Liver (tissue), 9 donors: ENCODE results near the gene LSAMP. TPM values are rescaled to one million over a fixed set of nuclear protein-coding genes. Genes with fewer than 3 reads are reported as not detected.

Source experiments
- DNase-seq: peaks from one replicate; pipeline ENCODE4 v3.0.0-alpha.2; 2017; ENCODE audit warnings: low spot score
- H3K27ac ChIP-seq, 2 donors: one replicate each; pipeline ENCODE4 v1.7.0; 2013; ENCODE audit warnings: inconsistent platforms in 2 of 2, low read length in 2 of 2, control low read depth in 1 of 2, low read depth in 1 of 2, mild to moderate bottlenecking in 1 of 2
- H3K27me3 ChIP-seq, 4 donors: one replicate each; pipeline versions ENCODE4 v1.6.1 to v1.7.0; 2013; ENCODE audit warnings: low read length in 3 of 4, inconsistent platforms in 1 of 4, mild to moderate bottlenecking in 1 of 4, moderate library complexity in 1 of 4; ENCODE audit not compliant: control insufficient read depth in 4 of 4, insufficient read depth in 4 of 4
- H3K36me3 ChIP-seq, 4 donors: one replicate each; pipeline versions ENCODE4 v1.6.1 to v1.7.0; 2013; ENCODE audit warnings: low read length in 3 of 4, mild to moderate bottlenecking in 3 of 4, low read depth in 1 of 4, moderate library complexity in 1 of 4; ENCODE audit not compliant: control insufficient read depth in 4 of 4, insufficient read depth in 3 of 4
- H3K4me1 ChIP-seq, 4 donors: one replicate each; pipeline versions ENCODE4 v1.6.1 to v1.7.0; 2013; ENCODE audit warnings: low read length in 3 of 4, mild to moderate bottlenecking in 3 of 4, moderate library complexity in 1 of 4; ENCODE audit not compliant: control insufficient read depth in 4 of 4, insufficient read depth in 4 of 4
- H3K4me3 ChIP-seq, 3 donors: one replicate each; pipeline versions ENCODE4 v1.6.1 to v1.7.0; 2013; ENCODE audit warnings: low read length in 3 of 3, control low read depth in 1 of 3, low read depth in 1 of 3, mild to moderate bottlenecking in 1 of 3
- H3K9ac ChIP-seq, 2 donors: one replicate each; pipeline ENCODE4 v1.7.0; 2013; ENCODE audit warnings: low read length in 2 of 2, mild to moderate bottlenecking in 2 of 2, moderate library complexity in 2 of 2, control low read depth in 1 of 2, low read depth in 1 of 2
- H3K9me3 ChIP-seq, 4 donors: one replicate each; pipeline versions ENCODE4 v1.6.1 to v1.7.0; 2013; ENCODE audit warnings: low read length in 3 of 4; ENCODE audit not compliant: control insufficient read depth in 4 of 4
- CTCF ChIP-seq: fragments of 150-350 bp; IDR thresholded peaks from 2 replicates; pipeline ENCODE4 v1.5.1; 2017; ENCODE audit warnings: improper control_type of control experiment, low read depth, low read length; ENCODE audit not compliant: missing input control
- FOXA1 ChIP-seq: IDR thresholded peaks from 2 replicates; pipeline ENCODE4 v1.6.1; 2016; ENCODE audit warnings: antibody characterized with exemption
- HNF4A ChIP-seq, 2 donors: conservative IDR thresholded peaks; 2 replicates each; pipeline ENCODE4 v1.6.1; 2016; ENCODE audit warnings: antibody characterized with exemption in 2 of 2, mild to moderate bottlenecking in 2 of 2
- HNF4G ChIP-seq: IDR thresholded peaks from 2 replicates; pipeline ENCODE4 v1.6.1; 2016; ENCODE audit warnings: antibody characterized with exemption
- JUND ChIP-seq, 2 donors: IDR thresholded peaks; 2 replicates each; pipeline ENCODE4 v1.6.1; 2016; ENCODE audit warnings: antibody characterized with exemption in 2 of 2
- NR2F2 ChIP-seq: IDR thresholded peaks from 2 replicates; pipeline ENCODE4 v1.6.1; 2016; ENCODE audit warnings: antibody characterized with exemption
- RAD21 ChIP-seq, 2 donors: IDR thresholded peaks; 2 replicates each; pipeline ENCODE4 v1.6.1; 2016; ENCODE audit warnings: antibody characterized with exemption in 2 of 2, mild to moderate bottlenecking in 2 of 2
- REST ChIP-seq: IDR thresholded peaks from 2 replicates; pipeline ENCODE4 v1.6.1; 2016; ENCODE audit warnings: antibody characterized with exemption, mild to moderate bottlenecking
- RXRA ChIP-seq, 2 donors: IDR thresholded peaks; 2 replicates each; pipeline ENCODE4 v1.6.1; 2017 to 2018; ENCODE audit warnings: antibody characterized with exemption in 2 of 2, mild to moderate bottlenecking in 1 of 2
- YY1 ChIP-seq: IDR thresholded peaks from 2 replicates; pipeline ENCODE4 v1.6.1; 2016; ENCODE audit warnings: antibody characterized with exemption, mild to moderate bottlenecking
- ZBTB33 ChIP-seq: IDR thresholded peaks from 2 replicates; pipeline ENCODE4 v1.6.1; 2016; ENCODE audit warnings: antibody characterized with exemption
- WGBS: extraction: QIAGEN DNeasy Blood & Tissue Kit; methylation state at CpG from one replicate; pipeline ENCODE4 v1.1.7; 2013; 5-methylcytosine and 5-hydroxymethylcytosine counted together
- polyA plus RNA-seq, 2 donors: library from polyadenylated mRNA; stranded (reverse) in 1 of 2; unstranded in 1 of 2; fragments of 200-250 nt in 1 of 2; fragments of >200 nt in 1 of 2; fragmentation: Nextera tagmentation in 1 of 2; extraction: Ambion mirVana in 1 of 2; gene quantifications; one replicate each; pipeline versions ENCODE4 v1.2.1 to v1.2.3, GENCODE V29; 2013 to 2015
- total RNA-seq, 2 donors: library from RNA; depleted of rRNA; stranded (reverse); fragments of >200 nt; gene quantifications; one replicate each; pipeline ENCODE4 v1.2.3, GENCODE V29; 2014
- TF ChIP-seq, protein P1 (sequence below): IDR thresholded peaks from 2 replicates; pipeline ENCODE4 v1.6.1; 2016; ENCODE audit warnings: antibody characterized with exemption
- donor health status: healthy.
- donor health status: healthy.
- donor health status: healthy.
- donor health status: healthy.
- donor health status: healthy.

LSAMP gene
- total and polyA plus RNA-seq, 4 donors: 0.01 to 0.17 (median 0.06) TPM

GRCh38 chr3:115839246-115839645 is 606.0 kb downstream of the LSAMP start (continued):
- TF ChIP-seq JUND (IDR thresholded peaks at IDR 0.05) (no peak), HNF4G (no peak)

DNA sequence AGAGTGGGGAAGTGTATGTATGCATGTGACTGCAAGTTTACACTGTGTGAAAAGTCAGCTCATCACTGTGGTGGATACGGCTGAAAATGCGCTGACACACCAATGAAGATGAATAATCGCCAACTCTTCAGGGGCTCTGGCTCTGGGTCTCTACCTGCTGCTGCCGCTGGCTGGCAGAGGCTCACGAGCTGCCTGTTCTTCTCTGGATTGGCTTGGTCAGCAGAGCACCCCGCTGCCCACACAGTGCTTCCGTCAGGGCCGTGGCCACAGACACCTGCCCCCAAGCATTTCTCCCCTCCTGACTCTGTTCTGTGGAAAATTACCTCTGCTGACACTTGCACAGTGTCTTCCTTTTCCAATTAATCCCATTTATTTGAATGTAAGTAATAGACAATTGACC is 606.5 kb downstream of the LSAMP start:
- H3K27ac ChIP-seq: no peak overlapping the region
- H3K36me3 ChIP-seq: no peaks in the 10 kb centered on the region
- H3K9ac ChIP-seq: no peak overlapping the region
- DNase-seq: no peak
- TF ChIP-seq REST: no peak
- H3K27me3 ChIP-seq: no peaks in the 10 kb centered on the region
- WGBS: 92% methylated on average over 8 of the region's 8 CpGs
- H3K4me3 ChIP-seq: no peak overlapping the region
- H3K9me3 ChIP-seq: no peaks in the 10 kb centered on the region
- H3K4me1 ChIP-seq: no peaks in the 10 kb centered on the region

DNA sequence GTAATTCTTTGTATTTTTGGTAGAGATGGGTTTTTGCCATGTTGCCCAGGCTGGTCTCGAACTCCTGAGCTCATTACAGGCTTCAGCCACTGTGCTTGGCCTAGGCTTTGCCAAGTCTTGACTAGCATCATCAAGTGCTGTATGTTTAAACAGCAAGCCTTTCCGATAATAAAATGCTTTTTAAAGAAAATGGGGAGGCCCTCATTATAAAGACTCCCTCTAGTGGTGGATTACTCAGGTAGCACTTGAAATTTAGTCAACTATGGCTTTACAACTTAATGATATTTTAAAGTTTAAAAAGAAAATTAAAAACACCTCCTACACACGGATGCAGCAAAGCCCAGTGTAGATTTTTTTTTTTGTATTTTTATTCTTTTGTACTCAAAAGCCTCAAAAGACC is 608.3 kb downstream of the LSAMP start:
- Histone ChIP-seq H3K9me3 (no peaks in the 10 kb centered on the region), H3K27me3 (no peaks in the 10 kb centered on the region), H3K27ac (no peak overlapping the region), H3K36me3 (no peaks in the 10 kb centered on the region), H3K9ac (no peak overlapping the region), H3K4me1 (no peaks in the 10 kb centered on the region), H3K4me3 (no peak overlapping the region)
- WGBS: 49% methylated on average over 3 of the region's 3 CpGs
- TF ChIP-seq RXRA (IDR thresholded peaks at IDR 0.05) (no peak), CTCF (peak; percentile 38)
- DNase-seq: no peak

GRCh38 chr3:115835946-115836345 is 609.3 kb downstream of the LSAMP start:
- no peak overlapping the region for H3K9ac ChIP-seq
- no peak for DNase-seq
- no peaks in the 10 kb centered on the region for H3K27me3 ChIP-seq
- H3K27ac ChIP-seq: no peak overlapping the region
- no peaks in the 10 kb centered on the region for H3K36me3 ChIP-seq
- no peaks in the 10 kb centered on the region for H3K9me3 ChIP-seq
- WGBS: 95% methylated on average over 4 of the region's 4 CpGs
- H3K4me1 ChIP-seq: no peaks in the 10 kb centered on the region
- H3K4me3 ChIP-seq: no peak overlapping the region
- TF ChIP-seq NR2F2: no peak
- no peak for TF ChIP-seq REST
- TF ChIP-seq HNF4A (conservative IDR thresholded peaks at IDR 0.05): no peak
- no peak for TF ChIP-seq FOXA1
- no peak for TF ChIP-seq RAD21 (IDR thresholded peaks at IDR 0.05)
- no peak for TF ChIP-seq JUND (IDR thresholded peaks at IDR 0.05)
- TF ChIP-seq, protein P1, sequence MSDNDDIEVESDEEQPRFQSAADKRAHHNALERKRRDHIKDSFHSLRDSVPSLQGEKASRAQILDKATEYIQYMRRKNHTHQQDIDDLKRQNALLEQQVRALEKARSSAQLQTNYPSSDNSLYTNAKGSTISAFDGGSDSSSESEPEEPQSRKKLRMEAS: no peak
- no peak for TF ChIP-seq ZBTB33
- no peak for TF ChIP-seq YY1
- no peak for TF ChIP-seq CTCF
